ENCODE results near the gene BTAF1.

DNA sequence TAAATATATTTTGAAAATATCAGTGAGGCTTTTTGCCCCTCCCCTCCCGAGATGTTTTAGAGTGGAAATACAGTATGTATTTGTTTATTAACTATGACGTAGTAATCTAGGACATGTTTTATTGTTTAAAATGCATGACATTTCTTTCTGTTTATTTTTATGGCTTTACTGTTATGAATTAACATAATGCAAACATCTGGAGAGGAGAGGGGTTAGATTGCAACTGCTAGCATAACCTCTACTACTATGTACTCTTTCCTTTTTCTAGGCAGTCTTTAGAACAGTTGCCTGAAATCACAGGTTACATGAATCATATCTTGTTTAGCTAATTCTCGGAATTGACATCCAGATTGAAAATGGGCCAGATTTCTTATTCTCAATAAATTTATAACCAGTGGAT is 7.4 kb downstream of the BTAF1 start:
- TF ChIP-seq CTCF (IDR thresholded peaks at IDR 0.05): no peak
- TF ChIP-seq POLR2A (IDR thresholded peaks at IDR 0.05): no peak
